ENCODE measurements around the gene GCN1.

DNA sequence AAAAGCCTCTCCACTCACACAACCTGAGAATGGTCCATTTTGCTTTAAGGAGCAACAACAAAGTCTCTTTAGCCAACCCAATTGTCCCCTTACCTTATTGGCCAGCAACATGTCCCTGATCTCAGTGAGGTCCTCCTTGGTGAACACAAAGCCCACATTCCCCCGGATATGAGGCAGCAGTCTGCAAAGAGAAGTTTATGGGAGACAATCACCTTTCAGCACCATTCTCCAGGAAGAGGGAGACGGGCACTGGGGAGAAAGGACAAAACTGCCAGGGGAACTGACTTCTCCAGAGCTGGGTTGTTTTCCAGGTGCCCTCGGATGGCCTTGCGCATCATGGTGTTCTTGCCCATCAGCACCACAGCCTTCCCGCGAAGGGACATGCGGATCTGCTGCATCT, 4.5 kb upstream of the GCN1 start:
- TF ChIP-seq ZBTB26 (tag by site-specific recombination; optimal IDR thresholded peaks at IDR 0.05) = no peak
- no peak for TF ChIP-seq CTCF (tag by site-specific recombination; IDR thresholded peaks at IDR 0.05)
- TF ChIP-seq ZNF391 (tag by site-specific recombination; IDR thresholded peaks at IDR 0.05; ENCODE audit: borderline replicate concordance, low read depth) = no peak
- TF ChIP-seq, protein P1, sequence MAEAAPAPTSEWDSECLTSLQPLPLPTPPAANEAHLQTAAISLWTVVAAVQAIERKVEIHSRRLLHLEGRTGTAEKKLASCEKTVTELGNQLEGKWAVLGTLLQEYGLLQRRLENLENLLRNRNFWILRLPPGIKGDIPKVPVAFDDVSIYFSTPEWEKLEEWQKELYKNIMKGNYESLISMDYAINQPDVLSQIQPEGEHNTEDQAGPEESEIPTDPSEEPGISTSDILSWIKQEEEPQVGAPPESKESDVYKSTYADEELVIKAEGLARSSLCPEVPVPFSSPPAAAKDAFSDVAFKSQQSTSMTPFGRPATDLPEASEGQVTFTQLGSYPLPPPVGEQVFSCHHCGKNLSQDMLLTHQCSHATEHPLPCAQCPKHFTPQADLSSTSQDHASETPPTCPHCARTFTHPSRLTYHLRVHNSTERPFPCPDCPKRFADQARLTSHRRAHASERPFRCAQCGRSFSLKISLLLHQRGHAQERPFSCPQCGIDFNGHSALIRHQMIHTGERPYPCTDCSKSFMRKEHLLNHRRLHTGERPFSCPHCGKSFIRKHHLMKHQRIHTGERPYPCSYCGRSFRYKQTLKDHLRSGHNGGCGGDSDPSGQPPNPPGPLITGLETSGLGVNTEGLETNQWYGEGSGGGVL (tag by site-specific recombination; IDR thresholded peaks at IDR 0.05) = no peak
- TF ChIP-seq, protein P2, sequence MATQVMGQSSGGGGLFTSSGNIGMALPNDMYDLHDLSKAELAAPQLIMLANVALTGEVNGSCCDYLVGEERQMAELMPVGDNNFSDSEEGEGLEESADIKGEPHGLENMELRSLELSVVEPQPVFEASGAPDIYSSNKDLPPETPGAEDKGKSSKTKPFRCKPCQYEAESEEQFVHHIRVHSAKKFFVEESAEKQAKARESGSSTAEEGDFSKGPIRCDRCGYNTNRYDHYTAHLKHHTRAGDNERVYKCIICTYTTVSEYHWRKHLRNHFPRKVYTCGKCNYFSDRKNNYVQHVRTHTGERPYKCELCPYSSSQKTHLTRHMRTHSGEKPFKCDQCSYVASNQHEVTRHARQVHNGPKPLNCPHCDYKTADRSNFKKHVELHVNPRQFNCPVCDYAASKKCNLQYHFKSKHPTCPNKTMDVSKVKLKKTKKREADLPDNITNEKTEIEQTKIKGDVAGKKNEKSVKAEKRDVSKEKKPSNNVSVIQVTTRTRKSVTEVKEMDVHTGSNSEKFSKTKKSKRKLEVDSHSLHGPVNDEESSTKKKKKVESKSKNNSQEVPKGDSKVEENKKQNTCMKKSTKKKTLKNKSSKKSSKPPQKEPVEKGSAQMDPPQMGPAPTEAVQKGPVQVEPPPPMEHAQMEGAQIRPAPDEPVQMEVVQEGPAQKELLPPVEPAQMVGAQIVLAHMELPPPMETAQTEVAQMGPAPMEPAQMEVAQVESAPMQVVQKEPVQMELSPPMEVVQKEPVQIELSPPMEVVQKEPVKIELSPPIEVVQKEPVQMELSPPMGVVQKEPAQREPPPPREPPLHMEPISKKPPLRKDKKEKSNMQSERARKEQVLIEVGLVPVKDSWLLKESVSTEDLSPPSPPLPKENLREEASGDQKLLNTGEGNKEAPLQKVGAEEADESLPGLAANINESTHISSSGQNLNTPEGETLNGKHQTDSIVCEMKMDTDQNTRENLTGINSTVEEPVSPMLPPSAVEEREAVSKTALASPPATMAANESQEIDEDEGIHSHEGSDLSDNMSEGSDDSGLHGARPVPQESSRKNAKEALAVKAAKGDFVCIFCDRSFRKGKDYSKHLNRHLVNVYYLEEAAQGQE (tag by site-specific recombination; IDR thresholded peaks at IDR 0.05) = no peak
- TF ChIP-seq ZNF175 (tag by site-specific recombination; IDR thresholded peaks at IDR 0.05) = no peak
